OCI-LY1 (cell line): Measurements from ENCODE around the gene BICRAL.

ENCODE experiments used
- H2AFZ ChIP-seq: fragments of 200-600 bp; sonication (generic), shearing (Covaris generic); 2 replicates; pipeline ENCODE4 v1.6.0; 2014; ENCODE audit warnings: antibody characterized with exemption, mild to moderate bottlenecking, low read length
- H3F3A ChIP-seq: fragments of 200-600 bp; sonication (generic), shearing (Covaris generic); 2 replicates; pipeline ENCODE4 v1.6.0; 2014; ENCODE audit warnings: mild to moderate bottlenecking, antibody characterized with exemption, low read length, moderate library complexity; ENCODE audit not compliant: insufficient read depth
- H3K27ac ChIP-seq: fragments of 200-600 bp; sonication (generic); 2 replicates; pipeline ENCODE4 v1.5.1; 2014; ENCODE audit warnings: low read length, mixed run types, mild to moderate bottlenecking, low read depth; ENCODE audit not compliant: poor library complexity, severe bottlenecking
- H3K27me3 ChIP-seq: fragments of 200-600 bp; sonication (generic); 2 replicates; pipeline ENCODE4 v1.6.0; 2014; ENCODE audit warnings: antibody characterized with exemption, mild to moderate bottlenecking, low read length, moderate library complexity; ENCODE audit not compliant: insufficient read depth
- H3K36me3 ChIP-seq: fragments of 200-600 bp; sonication (generic); 2 replicates; pipeline ENCODE4 v1.6.1; 2014; ENCODE audit warnings: mild to moderate bottlenecking, antibody characterized with exemption, low read length, moderate library complexity, mixed read lengths; ENCODE audit not compliant: insufficient read depth
- H3K4me1 ChIP-seq: fragments of 200-600 bp; sonication (generic); 2 replicates; pipeline ENCODE4 v1.5.1; 2014; ENCODE audit warnings: mild to moderate bottlenecking, low read length, moderate library complexity; ENCODE audit not compliant: insufficient read depth, severe bottlenecking
- H3K4me2 ChIP-seq: fragments of 200-600 bp; sonication (generic), shearing (Covaris generic); 2 replicates; pipeline ENCODE4 v1.6.1; 2014; ENCODE audit warnings: low read length
- H3K4me3 ChIP-seq: fragments of 200-600 bp; sonication (generic); 2 replicates; pipeline ENCODE4 v1.5.1; 2014; ENCODE audit warnings: low read length, low read depth, mild to moderate bottlenecking, mixed read lengths; ENCODE audit not compliant: poor library complexity, severe bottlenecking
- H3K79me2 ChIP-seq: fragments of 200-600 bp; shearing (Covaris generic); 2 replicates; pipeline ENCODE4 v1.6.1; 2016; ENCODE audit warnings: mixed run types, low read length, mixed read lengths; ENCODE audit not compliant: insufficient read depth
- H3K9ac ChIP-seq: fragments of 200-600 bp; sonication (generic), shearing (Covaris generic); 2 replicates; pipeline ENCODE4 v1.6.1; 2014; ENCODE audit warnings: mild to moderate bottlenecking, low read length, mixed read lengths
- H3K9me2 ChIP-seq: fragments of 200-600 bp; sonication (generic), shearing (Covaris generic); 2 replicates; pipeline ENCODE4 v1.6.1; 2014; ENCODE audit warnings: low read depth, mild to moderate bottlenecking, low read length, mixed read lengths
- H3K9me3 ChIP-seq: fragments of 200-600 bp; shearing (Covaris generic); 2 replicates; pipeline ENCODE4 v1.6.1; 2014; ENCODE audit warnings: low read length, mixed read lengths
- H4K20me1 ChIP-seq: fragments of 200-600 bp; sonication (generic), shearing (Covaris generic); 2 replicates; pipeline ENCODE4 v1.6.0; 2016; ENCODE audit warnings: mild to moderate bottlenecking, low read length; ENCODE audit not compliant: insufficient read depth
- EZH2 ChIP-seq: fragments of 200-600 bp; sonication (generic), shearing (Covaris generic); IDR thresholded peaks from 2 replicates; pipeline ENCODE4 v1.8.0; 2017; ENCODE audit warnings: borderline replicate concordance, mixed run types, mild to moderate bottlenecking, antibody characterized with exemption, low read length, moderate library complexity, mixed read lengths
- TF ChIP-seq, protein P1 (sequence below): fragments of 200-600 bp; sonication (generic), shearing (Covaris generic); IDR thresholded peaks from 2 replicates; pipeline ENCODE4 v1.5.1; 2017; ENCODE audit warnings: mild to moderate bottlenecking, antibody characterized with exemption, low read length, moderate library complexity, mixed read lengths

Gene BICRAL

DNA sequence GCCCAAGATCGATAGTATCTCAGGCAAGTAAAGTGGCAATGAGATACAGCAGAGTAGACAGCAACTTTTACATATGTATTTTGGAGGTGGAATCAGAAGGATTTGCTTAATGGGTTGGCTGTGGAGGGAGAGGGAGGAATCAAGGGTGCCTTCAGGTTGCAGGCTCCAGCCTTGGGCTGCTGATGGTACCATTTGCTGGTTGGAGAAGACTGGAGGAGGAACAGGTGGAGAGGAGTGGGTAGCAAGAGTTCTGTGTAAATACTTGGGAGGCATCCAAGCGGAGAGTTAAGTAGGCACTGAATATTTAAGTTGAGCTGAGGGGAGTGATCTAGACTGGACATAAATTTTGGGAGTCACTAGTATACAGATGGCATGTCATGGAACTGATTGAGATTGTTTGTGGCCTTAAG is 5.2 kb downstream of the BICRAL start:
- Histone ChIP-seq H3K4me3 (peak overlapping the region; percentile 78), H3K36me3 (peaks cover 30% of the 10 kb centered on the region; the same call in 1 of the 2 replicates), H3K27me3 (no peaks in the 10 kb centered on the region), H4K20me1 (no peaks in the 10 kb centered on the region), H3K79me2 (peaks cover 80% of the 10 kb centered on the region), H3K9ac (peak overlapping the region; percentile 29; the same call in 1 of the 2 replicates), H3K9me2 (no peaks in the 10 kb centered on the region), H2AFZ (no peak overlapping the region), H3F3A (no peaks in the 10 kb centered on the region), H3K4me2 (peak overlapping the region; percentile 90), H3K4me1 (peaks cover 57% of the 10 kb centered on the region), H3K9me3 (no peaks in the 10 kb centered on the region), H3K27ac (peak overlapping the region; percentile 62)
- TF ChIP-seq, protein P1, sequence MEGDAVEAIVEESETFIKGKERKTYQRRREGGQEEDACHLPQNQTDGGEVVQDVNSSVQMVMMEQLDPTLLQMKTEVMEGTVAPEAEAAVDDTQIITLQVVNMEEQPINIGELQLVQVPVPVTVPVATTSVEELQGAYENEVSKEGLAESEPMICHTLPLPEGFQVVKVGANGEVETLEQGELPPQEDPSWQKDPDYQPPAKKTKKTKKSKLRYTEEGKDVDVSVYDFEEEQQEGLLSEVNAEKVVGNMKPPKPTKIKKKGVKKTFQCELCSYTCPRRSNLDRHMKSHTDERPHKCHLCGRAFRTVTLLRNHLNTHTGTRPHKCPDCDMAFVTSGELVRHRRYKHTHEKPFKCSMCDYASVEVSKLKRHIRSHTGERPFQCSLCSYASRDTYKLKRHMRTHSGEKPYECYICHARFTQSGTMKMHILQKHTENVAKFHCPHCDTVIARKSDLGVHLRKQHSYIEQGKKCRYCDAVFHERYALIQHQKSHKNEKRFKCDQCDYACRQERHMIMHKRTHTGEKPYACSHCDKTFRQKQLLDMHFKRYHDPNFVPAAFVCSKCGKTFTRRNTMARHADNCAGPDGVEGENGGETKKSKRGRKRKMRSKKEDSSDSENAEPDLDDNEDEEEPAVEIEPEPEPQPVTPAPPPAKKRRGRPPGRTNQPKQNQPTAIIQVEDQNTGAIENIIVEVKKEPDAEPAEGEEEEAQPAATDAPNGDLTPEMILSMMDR: no peak
- no peak for TF ChIP-seq EZH2

DNA sequence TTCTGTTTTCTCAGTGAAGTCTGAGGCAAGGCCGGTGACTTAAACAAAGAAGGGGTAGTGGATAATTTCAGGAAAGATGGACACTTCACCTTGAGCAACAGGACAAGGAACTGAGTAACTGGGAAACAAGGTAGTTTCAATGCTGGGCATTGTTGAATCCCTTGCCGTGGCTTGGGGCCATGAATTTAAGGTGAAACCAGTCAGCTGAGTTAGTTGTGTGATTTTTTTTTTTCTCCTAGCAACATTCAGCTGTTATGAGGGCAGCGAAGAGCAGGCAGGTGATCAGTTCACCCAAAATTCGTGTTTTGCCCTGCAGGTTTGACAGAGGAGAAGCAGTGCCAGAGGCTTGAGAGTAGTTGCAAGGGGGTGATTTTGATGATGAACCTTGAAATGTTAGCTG is 6.8 kb downstream of the BICRAL start:
- Histone ChIP-seq H2AFZ (no peak overlapping the region), H3K27me3 (no peaks in the 10 kb centered on the region), H3K9me2 (no peaks in the 10 kb centered on the region), H3K9ac (no peak overlapping the region; the same call in 1 of the 2 replicates), H3K4me3 (no peak overlapping the region), H3K4me1 (peaks cover 57% of the 10 kb centered on the region), H3K36me3 (peaks cover 28% of the 10 kb centered on the region; the same call in 1 of the 2 replicates), H3K4me2 (peak overlapping the region; percentile 20; the same call in 1 of the 2 replicates), H3K9me3 (no peaks in the 10 kb centered on the region), H4K20me1 (no peaks in the 10 kb centered on the region), H3K27ac (peak overlapping the region; percentile 37), H3K79me2 (peaks cover 77% of the 10 kb centered on the region), H3F3A (no peaks in the 10 kb centered on the region)
- TF ChIP-seq, protein P1: no peak

DNA sequence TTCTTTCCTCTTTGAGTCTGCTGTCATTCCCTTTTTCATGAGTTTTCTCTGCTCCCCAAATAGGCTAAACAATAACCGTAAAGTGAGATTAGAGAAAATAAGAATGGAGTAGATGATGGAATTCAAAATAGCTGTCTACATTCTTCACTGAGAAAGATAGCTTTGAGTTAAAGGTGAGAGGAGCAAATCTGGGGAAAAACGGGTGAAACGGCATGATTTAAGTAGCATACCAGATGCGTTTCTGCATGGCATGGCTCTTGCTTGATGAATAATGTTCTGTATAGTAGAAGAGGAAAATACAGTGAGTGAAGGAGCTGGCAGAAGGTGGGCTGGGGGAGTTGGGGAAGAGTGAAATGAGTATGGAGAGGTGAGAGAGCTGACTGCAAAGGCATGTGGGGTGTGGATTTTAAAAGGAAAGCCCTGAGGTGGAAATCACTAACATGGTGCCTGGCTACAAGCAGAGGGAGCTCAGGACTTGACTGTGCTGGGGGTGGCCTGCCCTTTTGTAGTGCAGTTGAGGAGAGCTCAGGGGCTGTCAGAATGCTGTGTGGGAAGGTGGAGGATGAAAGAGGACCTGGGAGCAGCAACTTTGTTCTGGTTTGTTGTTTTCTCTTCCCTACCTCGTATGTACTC is 8.8 kb downstream of the BICRAL start:
- H3K27me3 ChIP-seq: no peaks in the 10 kb centered on the region
- H3F3A ChIP-seq: no peaks in the 10 kb centered on the region
- no peaks in the 10 kb centered on the region for H3K9me2 ChIP-seq
- H3K79me2 ChIP-seq: peaks cover 57% of the 10 kb centered on the region
- H3K4me1 ChIP-seq: peaks cover 42% of the 10 kb centered on the region
- no peak overlapping the region for H3K4me3 ChIP-seq
- no peaks in the 10 kb centered on the region for H3K9me3 ChIP-seq
- H3K27ac ChIP-seq: peak overlapping the region; percentile 18
- H3K36me3 ChIP-seq: peaks cover 21% of the 10 kb centered on the region; the same call in 1 of the 2 replicates
- H2AFZ ChIP-seq: no peak overlapping the region
- H3K9ac ChIP-seq: no peak overlapping the region
- TF ChIP-seq, protein P1: no peak
- no peak for TF ChIP-seq EZH2
- H3K4me2 ChIP-seq: no peak overlapping the region; the same call in 1 of the 2 replicates
- H4K20me1 ChIP-seq: no peaks in the 10 kb centered on the region
